Non-pigmented ciliary epithelial cell (primary cell): ENCODE data around the gene RLN1.
A peak's percentile ranks its signal among the peaks of the same experiment; 100 is the strongest.
"Not testable (repeated sequence)": the region's sequence is repeated elsewhere in the genome, so short reads cannot be mapped to it uniquely, and the experiment has no call there.

ENCODE experiments used
- DNase-seq: peaks from one replicate; pipeline ENCODE4 v3.0.0-alpha.2; 2010; ENCODE audit warnings: low read depth

Gene RLN1

GRCh38 chr9:5338992-5339981 is at the start of gene RLN1:
Gene RLN1, minus strand, starts transcription at chr9:5339876. Its CDS starts 130 bp downstream, at chr9:5339746.
- DNase-seq: not testable (repeated sequence)

GRCh38 chr9:5389109-5389732 is 49.5 kb upstream of the RLN1 start:
- DNase-seq: peak; percentile 90

GRCh38 chr9:5388026-5388819 is 48.5 kb upstream of the RLN1 start:
- DNase-seq: no peak

- no peak for DNase-seq
These were observed 44.8 kb upstream of the RLN1 start for GRCh38 chr9:5384436-5384835.

GRCh38 chr9:5382479-5382878 is 42.8 kb upstream of the RLN1 start:
- DNase-seq: no peak

- no peak for DNase-seq
These were observed 36.3 kb upstream of the RLN1 start for GRCh38 chr9:5375790-5376477.

GRCh38 chr9:5375091-5375490 is 35.4 kb upstream of the RLN1 start:
- no peak for DNase-seq

GRCh38 chr9:5364294-5365024 is 24.8 kb upstream of the RLN1 start:
- DNase-seq: no peak

GRCh38 chr9:5361326-5362010 is 21.8 kb upstream of the RLN1 start:
- no peak for DNase-seq

GRCh38 chr9:5360341-5360740 is 20.7 kb upstream of the RLN1 start:
- DNase-seq: no peak

- no peak for DNase-seq
These were observed 17.9 kb upstream of the RLN1 start for GRCh38 chr9:5357431-5358105.

- DNase-seq: no peak
These were observed 16.1 kb upstream of the RLN1 start for GRCh38 chr9:5355817-5356216.

- DNase-seq: no peak
These were observed 15.6 kb upstream of the RLN1 start for GRCh38 chr9:5355226-5355625.

GRCh38 chr9:5354184-5354583 is 14.5 kb upstream of the RLN1 start:
- DNase-seq: no peak

- no peak for DNase-seq
These were observed 13.1 kb upstream of the RLN1 start for GRCh38 chr9:5352637-5353248.

- DNase-seq: no peak
These were observed 3.0 kb downstream of the RLN1 start for GRCh38 chr9:5336688-5337087.

GRCh38 chr9:5331276-5331675 is 8.4 kb downstream of the RLN1 start:
- DNase-seq: not testable (repeated sequence)

- no peak for DNase-seq
These were observed 12.7 kb downstream of the RLN1 start for GRCh38 chr9:5326893-5327548.

- DNase-seq: no peak
These were observed 13.5 kb downstream of the RLN1 start for GRCh38 chr9:5326187-5326586.
